ACHN (cell line): ENCODE results near the gene NOXA1.
"Not testable (repeated sequence)": the region's sequence is repeated elsewhere in the genome, so short reads cannot be mapped to it uniquely, and the experiment has no call there.

Experiments
- DNase-seq: peaks from one replicate; pipeline ENCODE4 v3.0.0-alpha.2; 2015
- in situ Hi-C: cut with HindIII; loops from 2 replicates; pipeline ENCODE4 v1.10.0; 2017; ENCODE audit warnings: low sequenced_read_pairs, low pct_ligation_motif_present, low pct_unique_long_range_greater_than_20kb

The NOXA1 gene

GRCh38 chr9:137449081-137449844, 26.1 kb downstream of the NOXA1 start:
- in situ Hi-C loops, result no loop called here

DNA sequence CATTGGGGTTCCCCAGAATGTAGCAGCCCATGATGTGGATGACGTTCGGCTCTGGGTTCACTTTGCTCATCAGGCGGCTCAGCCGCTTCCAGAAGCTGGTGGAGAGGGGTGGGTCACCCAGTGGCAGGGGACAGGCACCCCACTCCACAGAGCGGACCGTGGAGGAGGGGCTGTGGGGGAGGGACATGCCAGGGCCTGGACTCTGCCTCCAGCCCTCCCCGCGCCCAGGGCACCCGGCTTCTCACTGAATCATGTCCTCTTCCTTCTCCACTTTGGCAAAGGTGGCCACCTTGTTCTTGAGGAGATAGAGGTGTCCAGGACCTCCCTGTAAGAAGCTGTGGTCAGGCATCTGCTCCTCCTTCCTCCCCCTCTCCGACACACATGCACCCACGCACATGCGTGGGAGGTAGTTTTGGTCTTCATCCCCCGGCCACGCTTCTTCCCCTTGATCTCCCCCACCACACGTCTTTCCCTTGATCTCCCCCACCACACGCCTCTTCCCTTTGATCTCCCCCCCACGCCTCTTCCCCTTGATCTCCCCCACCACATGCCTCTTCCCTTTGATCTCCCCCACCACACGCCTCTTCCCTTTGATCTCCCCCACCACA, 26.8 kb downstream of the NOXA1 start:
- no peak for DNase-seq
- in situ Hi-C loops, result no loop called here

More at GRCh38 chr9:137449081-137449844, 26.1 kb downstream of the NOXA1 start:
- no peak for DNase-seq

DNA sequence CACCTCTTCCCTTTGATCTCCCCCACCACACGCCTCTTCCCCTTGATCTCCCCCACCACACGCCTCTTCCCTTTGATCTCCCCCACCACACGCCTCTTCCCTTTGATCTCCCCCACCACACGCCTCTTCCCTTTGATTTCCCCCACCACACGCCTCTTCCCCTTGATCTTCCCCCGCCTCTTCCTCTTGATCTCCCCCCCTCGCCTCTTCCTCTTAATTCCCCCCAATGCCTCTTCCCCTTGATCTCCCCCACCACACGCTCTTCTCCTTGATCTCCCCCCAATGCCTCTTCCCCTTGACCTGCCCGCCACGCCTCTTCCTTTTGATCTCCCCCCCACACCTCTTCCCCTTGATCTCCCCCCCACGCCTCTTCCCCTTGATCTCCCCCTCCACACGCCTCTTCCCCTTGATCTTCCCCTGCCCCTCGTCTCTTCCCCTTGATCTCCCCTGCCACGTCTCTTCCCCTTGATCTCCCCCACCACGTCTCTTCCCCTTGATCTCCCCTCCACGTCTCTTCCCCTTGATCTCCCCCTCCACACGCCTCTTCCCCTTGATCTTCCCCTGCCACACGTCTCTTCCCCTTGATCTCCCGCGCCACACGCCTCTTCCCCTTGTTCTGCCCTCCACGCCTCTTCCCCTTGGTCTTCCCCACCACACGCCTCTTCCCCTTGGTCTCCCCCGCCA, 27.5 kb downstream of the NOXA1 start:
- DNase-seq, in situ Hi-C loops: not testable (repeated sequence)

DNA sequence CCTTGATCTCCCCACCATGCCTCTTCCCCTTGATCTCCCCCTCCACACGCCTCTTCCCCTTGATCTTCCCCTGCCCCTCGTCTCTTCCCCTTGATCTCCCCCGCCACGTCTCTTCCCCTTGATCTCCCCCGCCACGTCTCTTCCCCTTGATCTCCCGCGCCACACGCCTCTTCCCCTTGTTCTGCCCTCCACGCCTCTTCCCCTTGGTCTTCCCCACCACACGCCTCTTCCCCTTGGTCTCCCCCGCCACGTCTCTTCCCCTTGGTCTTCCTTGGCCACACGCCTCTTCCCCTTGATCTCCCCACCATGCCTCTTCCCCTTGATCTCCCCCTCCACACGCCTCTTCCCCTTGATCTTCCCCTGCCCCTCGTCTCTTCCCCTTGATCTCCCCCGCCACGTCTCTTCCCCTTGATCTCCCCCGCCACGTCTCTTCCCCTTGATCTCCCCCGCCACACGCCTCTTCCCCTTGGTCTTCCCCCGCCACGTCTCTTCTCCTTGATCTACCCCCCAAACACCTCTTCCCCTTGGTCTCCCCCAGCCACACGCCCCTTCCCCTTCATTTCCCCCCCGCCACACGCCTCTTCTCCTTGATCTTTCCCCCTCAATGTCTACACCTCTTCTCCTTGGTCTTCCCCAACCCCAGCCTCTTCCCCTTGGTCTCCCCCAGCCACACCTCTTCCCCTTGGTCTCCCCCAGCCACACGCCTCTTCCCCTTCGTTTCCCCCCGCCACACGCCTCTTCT, 28.2 kb downstream of the NOXA1 start:
- DNase-seq, in situ Hi-C loops: not testable (repeated sequence)

DNA sequence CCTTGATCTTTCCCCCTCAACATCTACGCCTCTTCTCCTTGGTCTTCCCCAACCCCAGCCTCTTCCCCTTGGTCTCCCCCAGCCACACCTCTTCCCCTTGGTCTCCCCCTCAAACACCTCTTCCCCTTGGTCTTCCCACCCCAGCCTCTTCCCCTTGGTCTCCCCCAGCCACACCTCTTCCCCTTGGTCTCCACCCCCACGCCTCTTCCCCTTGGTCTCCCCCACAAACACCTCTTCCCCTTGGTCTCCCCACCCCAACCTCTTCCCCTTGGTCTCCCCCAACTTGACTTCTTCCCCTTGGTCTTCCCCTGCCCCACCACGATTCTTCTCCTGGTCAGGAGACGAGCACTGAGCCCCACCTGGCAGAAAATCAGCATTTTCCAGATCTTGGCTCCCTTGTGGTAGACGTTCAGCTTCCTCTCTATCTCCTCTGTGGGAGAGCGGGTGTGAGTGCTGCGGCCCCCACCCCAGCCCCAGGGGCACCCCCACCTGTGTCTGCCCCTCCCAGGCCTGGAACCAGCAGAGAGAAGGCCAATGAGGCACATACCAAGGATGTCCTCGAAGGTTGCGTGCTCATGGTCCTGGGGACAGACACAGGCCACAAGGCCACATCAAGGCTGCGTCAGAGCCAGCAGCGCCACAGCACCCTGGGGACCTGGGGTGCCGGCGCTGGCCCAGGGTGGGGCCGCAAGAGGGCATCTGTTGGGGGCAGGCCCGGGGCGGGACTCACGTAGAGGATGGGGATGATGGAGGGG, 29.0 kb downstream of the NOXA1 start:
- in situ Hi-C loops, result no loop called here
- DNase-seq, result no peak

- no peak for DNase-seq
- in situ Hi-C loops, result no loop called here
Measured at GRCh38 chr9:137452761-137453642, 29.8 kb downstream of the NOXA1 start.

DNA sequence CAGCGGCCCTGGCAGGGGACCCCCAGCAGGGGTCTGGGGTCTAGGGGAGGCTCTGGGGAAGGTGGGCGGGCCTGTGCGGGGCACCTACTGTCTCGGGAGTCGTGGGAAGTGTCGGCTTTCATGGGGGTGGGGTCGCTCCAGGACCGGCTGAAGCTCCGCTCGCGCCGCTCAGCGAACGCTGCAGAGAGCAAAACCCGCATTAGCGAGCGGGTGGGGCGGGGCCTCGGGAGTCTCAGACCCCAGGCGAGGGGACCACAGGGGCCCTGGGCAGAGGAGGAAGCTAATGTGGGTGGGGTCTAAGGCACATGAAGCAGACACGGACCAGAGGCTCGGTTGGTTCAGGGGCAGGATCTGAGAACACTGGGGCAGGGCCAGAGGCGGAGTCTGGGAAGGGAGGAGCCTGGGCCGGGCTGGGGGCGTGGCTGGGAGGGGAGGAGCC, 30.5 kb downstream of the NOXA1 start:
- in situ Hi-C loops, result no loop called here
- DNase-seq, result no peak

- in situ Hi-C loops, result no loop called here
- DNase-seq, result no peak
Measured at GRCh38 chr9:137454145-137454596, 31.0 kb downstream of the NOXA1 start.

- in situ Hi-C loops, result no loop called here
- DNase-seq, result no peak
Measured at GRCh38 chr9:137454597-137455358, 31.6 kb downstream of the NOXA1 start.

- in situ Hi-C loops, result no loop called here
- DNase-seq, result no peak
Measured at GRCh38 chr9:137455359-137455991, 32.3 kb downstream of the NOXA1 start.

GRCh38 chr9:137456061-137456863, 33.1 kb downstream of the NOXA1 start:
- DNase-seq, result no peak
- in situ Hi-C loops, result no loop called here

GRCh38 chr9:137456864-137457405, 33.7 kb downstream of the NOXA1 start:
- no peak for DNase-seq
- in situ Hi-C loops, result no loop called here

DNA sequence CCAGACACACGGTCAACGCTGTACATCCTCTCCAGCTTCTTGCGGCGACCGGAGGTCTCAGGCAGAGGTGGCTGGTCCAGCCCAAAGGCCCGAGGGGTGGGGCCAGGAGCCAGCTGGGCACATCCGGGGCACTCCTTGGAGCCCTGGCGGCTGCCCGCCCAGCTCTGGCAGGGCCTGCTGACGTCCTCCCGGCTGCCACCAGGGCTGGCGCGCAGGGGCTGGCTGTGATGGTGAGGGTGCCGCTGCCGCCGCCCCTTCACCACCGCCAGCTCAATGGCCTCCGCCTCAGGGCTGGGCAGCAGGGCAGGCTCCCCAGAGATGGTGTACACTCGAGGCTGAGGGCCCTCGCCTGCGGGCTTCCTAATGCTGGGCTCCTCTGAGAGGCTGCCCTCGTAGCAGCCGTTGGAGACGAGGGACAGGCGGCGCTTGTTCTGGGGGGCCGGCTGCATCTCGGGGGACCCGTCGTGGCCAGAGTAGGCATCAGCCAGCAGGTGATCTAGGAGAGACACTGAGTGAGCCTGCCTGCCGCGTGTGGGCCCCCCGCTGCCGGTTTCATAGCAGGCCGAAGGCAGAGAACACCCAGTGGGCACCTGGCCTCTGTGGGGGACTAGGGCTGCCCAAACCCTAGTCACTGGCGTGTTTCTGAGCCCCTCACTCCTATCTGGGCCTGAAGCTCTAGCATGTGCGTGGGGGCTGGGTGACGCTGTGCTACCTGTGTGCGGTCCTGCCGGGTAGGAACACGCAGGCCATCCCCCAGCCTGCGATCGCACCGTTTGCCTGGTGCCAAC, 34.4 kb downstream of the NOXA1 start:
- in situ Hi-C loops, result no loop called here
- no peak for DNase-seq
